OCI-LY3 (cell line): ENCODE results near the gene TRIM49.
"Not testable (repeated sequence)": the region's sequence is repeated elsewhere in the genome, so short reads cannot be mapped to it uniquely, and the experiment has no call there.

Experiments
- H2AFZ ChIP-seq: fragments of 200-600, 300-600 bp; shearing (Covaris generic); 2 replicates; pipeline ENCODE4 v1.6.0; 2014; ENCODE audit warnings: antibody characterized with exemption, low read depth, low read length
- H3K27ac ChIP-seq: fragments of 200-600, 300-600 bp; sonication (generic); 2 replicates; pipeline ENCODE4 v1.5.1; 2014; ENCODE audit warnings: mild to moderate bottlenecking, low read length, moderate library complexity, mixed read lengths
- H3K27me3 ChIP-seq: fragments of 200-600, 300-600 bp; sonication (generic); 2 replicates; pipeline ENCODE4 v1.6.1; 2014; ENCODE audit warnings: low read depth, low read length, mixed read lengths
- H3K36me3 ChIP-seq: fragments of 200-600, 300-600 bp; sonication (generic); replicated peaks from 2 replicates; pipeline ENCODE3; 2014; ENCODE audit warnings: low read depth, low read length, mixed read lengths
- H3K4me1 ChIP-seq: fragments of 300-600, 200-600 bp; sonication (generic); 2 replicates; pipeline ENCODE4 v1.6.1; 2014; ENCODE audit warnings: low read length, mixed read lengths
- H3K4me2 ChIP-seq: fragments of 200-600, 300-600 bp; sonication (generic); 2 replicates; pipeline ENCODE4 v1.6.1; 2014; ENCODE audit warnings: low read length, mixed read lengths
- H3K4me3 ChIP-seq: fragments of 300-600, 200-600 bp; sonication (generic); 2 replicates; pipeline ENCODE4 v1.5.1; 2014; ENCODE audit warnings: antibody characterized with exemption, mild to moderate bottlenecking, low read length, moderate library complexity
- H3K79me2 ChIP-seq: fragments of 300-600, 200-600 bp; shearing (Covaris generic); 2 replicates; pipeline ENCODE4 v1.6.1; 2014; ENCODE audit warnings: mild to moderate bottlenecking, low read length, mixed read lengths
- H3K9ac ChIP-seq: fragments of 300-600, 200-600 bp; shearing (Covaris generic); 2 replicates; pipeline ENCODE4 v1.6.0; 2014; ENCODE audit warnings: mild to moderate bottlenecking, low read length, moderate library complexity
- H3K9me3 ChIP-seq: fragments of 200-600, 300-600 bp; shearing (Covaris generic); 2 replicates; pipeline ENCODE4 v1.6.1; 2014; ENCODE audit warnings: low read length, mixed read lengths; ENCODE audit not compliant: insufficient read depth
- H4K20me1 ChIP-seq: fragments of 200-600, 300-600 bp; sonication (generic); 2 replicates; pipeline ENCODE4 v1.6.1; 2016; ENCODE audit warnings: low read length, mixed read lengths; ENCODE audit not compliant: insufficient read depth

TRIM49 gene

GRCh38 chr11:89808475-89808874 is at the start of gene TRIM49:
TRIM49 (minus strand) TSS chr11:89808575; CDS start chr11:89804469, 4,106 bp downstream.
- not testable (repeated sequence) for H3K27me3 ChIP-seq, H3K27ac ChIP-seq, H3K79me2 ChIP-seq, H4K20me1 ChIP-seq, H3K4me1 ChIP-seq, H3K4me2 ChIP-seq, H3K9ac ChIP-seq, H3K36me3 ChIP-seq, H2AFZ ChIP-seq, H3K4me3 ChIP-seq, H3K9me3 ChIP-seq

- not testable (repeated sequence) for H3K9me3 ChIP-seq, H2AFZ ChIP-seq, H3K4me3 ChIP-seq, H3K36me3 ChIP-seq, H3K9ac ChIP-seq, H3K79me2 ChIP-seq, H4K20me1 ChIP-seq, H3K27ac ChIP-seq, H3K27me3 ChIP-seq, H3K4me2 ChIP-seq, H3K4me1 ChIP-seq
These were observed 18.3 kb upstream of the TRIM49 start for GRCh38 chr11:89826694-89827093.

DNA sequence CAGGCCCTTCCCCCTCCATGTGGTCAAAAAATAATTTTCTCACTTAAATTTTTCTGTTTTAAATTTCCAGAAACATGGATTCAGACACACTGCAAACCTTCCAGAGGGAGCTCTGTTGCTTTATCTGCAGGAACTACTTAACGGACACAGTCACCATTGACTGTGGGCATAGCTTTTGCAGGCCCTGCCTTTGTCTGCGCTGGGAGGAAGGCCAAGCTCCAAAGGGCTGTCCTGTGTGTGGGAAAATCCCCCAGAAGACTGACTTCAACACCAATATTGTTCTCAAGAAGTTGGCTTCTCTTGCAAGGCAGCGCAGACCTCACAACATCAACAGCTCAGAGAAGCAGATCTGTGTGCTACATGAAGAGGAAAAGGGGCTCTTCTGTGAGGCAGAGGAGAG is 11.6 kb upstream of the TRIM49 start:
- not testable (repeated sequence) for H3K4me3 ChIP-seq, H3K4me1 ChIP-seq, H3K36me3 ChIP-seq, H3K79me2 ChIP-seq, H4K20me1 ChIP-seq, H3K27ac ChIP-seq, H2AFZ ChIP-seq, H3K9ac ChIP-seq, H3K4me2 ChIP-seq, H3K27me3 ChIP-seq, H3K9me3 ChIP-seq

- not testable (repeated sequence) for H3K79me2 ChIP-seq, H3K9me3 ChIP-seq, H3K4me2 ChIP-seq, H3K27ac ChIP-seq, H3K4me1 ChIP-seq, H3K4me3 ChIP-seq, H3K27me3 ChIP-seq, H2AFZ ChIP-seq, H3K9ac ChIP-seq, H4K20me1 ChIP-seq, H3K36me3 ChIP-seq
These were observed 5.2 kb upstream of the TRIM49 start for GRCh38 chr11:89813535-89813934.

- H4K20me1 ChIP-seq, H3K79me2 ChIP-seq, H3K4me2 ChIP-seq, H3K27me3 ChIP-seq, H3K4me1 ChIP-seq, H3K9me3 ChIP-seq, H3K27ac ChIP-seq, H3K36me3 ChIP-seq, H2AFZ ChIP-seq, H3K4me3 ChIP-seq, H3K9ac ChIP-seq: not testable (repeated sequence)
These were observed 20.8 kb downstream of the TRIM49 start for GRCh38 chr11:89787506-89788063.

DNA sequence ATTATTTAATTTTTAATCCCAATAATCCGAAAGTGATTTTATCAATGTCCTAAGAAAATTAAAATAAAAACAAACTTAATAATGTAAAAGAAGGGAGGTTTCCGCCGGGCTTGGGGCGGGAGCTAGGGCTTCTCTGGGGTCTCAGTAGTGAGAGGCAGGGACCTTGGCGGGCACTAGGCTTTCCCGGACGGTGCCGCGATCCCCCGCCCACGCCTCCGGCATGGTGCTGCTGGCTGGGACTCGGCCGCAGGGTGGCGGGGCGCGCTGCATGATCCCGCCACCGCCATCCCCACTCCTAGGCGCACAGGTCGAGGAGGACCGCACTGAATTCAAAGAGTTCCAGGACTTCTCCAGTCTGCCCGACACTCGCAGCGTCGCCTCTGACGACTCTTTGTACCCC is 22.6 kb downstream of the TRIM49 start:
- not testable (repeated sequence) for H3K9me3 ChIP-seq, H3K36me3 ChIP-seq, H3K27me3 ChIP-seq, H3K4me1 ChIP-seq, H4K20me1 ChIP-seq, H3K4me3 ChIP-seq, H3K4me2 ChIP-seq, H3K79me2 ChIP-seq, H2AFZ ChIP-seq, H3K9ac ChIP-seq, H3K27ac ChIP-seq

DNA sequence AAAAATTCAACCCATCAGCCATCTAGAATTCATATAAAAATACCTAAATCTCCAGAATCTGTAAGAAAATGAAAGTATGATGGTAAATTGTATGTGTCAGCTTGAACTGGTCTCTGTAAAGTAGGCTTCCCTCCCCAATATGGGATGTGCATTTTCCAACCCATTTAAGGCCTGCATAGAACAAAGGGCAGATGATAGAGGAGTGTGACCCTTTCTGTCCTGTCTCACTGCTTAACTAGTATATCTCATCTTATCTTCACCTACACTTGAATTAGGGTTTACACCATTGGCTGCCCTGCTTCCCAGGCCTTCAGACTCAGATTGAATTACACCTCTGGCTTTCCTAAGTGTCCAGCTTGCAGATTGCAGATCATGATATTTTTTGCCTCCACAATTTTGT is 57.6 kb downstream of the TRIM49 start:
- not testable (repeated sequence) for H2AFZ ChIP-seq, H3K36me3 ChIP-seq, H3K9ac ChIP-seq, H3K4me1 ChIP-seq, H3K9me3 ChIP-seq, H3K79me2 ChIP-seq, H3K4me3 ChIP-seq, H3K27ac ChIP-seq, H3K27me3 ChIP-seq, H4K20me1 ChIP-seq, H3K4me2 ChIP-seq
